Ramos (cell line): ENCODE measurements around the gene ACAN.

ENCODE experiments used
- in situ Hi-C: fragments of 300-500 bp; cut with MboI; formaldehyde crosslinking; loops from one replicate; pipeline ENCODE4 v1.14.3; 2022; ENCODE audit warnings: low sequenced_read_pairs; ENCODE audit not compliant: unreplicated experiment

ACAN gene

GRCh38 chr15:88800026-88800425 lies 3.2 kb upstream of the ACAN start:
- in situ Hi-C loops: no loop called here

GRCh38 chr15:88800738-88801137 lies 2.5 kb upstream of the ACAN start:
- in situ Hi-C loops: no loop called here

- in situ Hi-C loops: no loop called here
Measured at GRCh38 chr15:88802250-88802990, 816 bp upstream of the ACAN start.

GRCh38 chr15:88802991-88803240 lies 320 bp upstream of the ACAN start:
- in situ Hi-C loops: no loop called here

- in situ Hi-C loops: no loop called here
Measured at GRCh38 chr15:88803920-88804247, 648 bp downstream of the ACAN start.

GRCh38 chr15:88804257-88804656 lies 1.0 kb downstream of the ACAN start:
- in situ Hi-C loops: no loop called here

GRCh38 chr15:88805031-88805780 lies 2.0 kb downstream of the ACAN start:
- in situ Hi-C loops: no loop called here

- in situ Hi-C loops: no loop called here
Measured at GRCh38 chr15:88810446-88810845, 7.2 kb downstream of the ACAN start.

- in situ Hi-C loops: no loop called here
Measured at GRCh38 chr15:88812133-88812532, 8.9 kb downstream of the ACAN start.

GRCh38 chr15:88813960-88814359 lies 10.7 kb downstream of the ACAN start:
- in situ Hi-C loops: no loop called here

GRCh38 chr15:88814393-88814792 lies 11.2 kb downstream of the ACAN start:
- in situ Hi-C loops: no loop called here

- in situ Hi-C loops: no loop called here
Measured at GRCh38 chr15:88818920-88819319, 15.7 kb downstream of the ACAN start.

- in situ Hi-C loops: no loop called here
Measured at GRCh38 chr15:88821993-88822392, 18.8 kb downstream of the ACAN start.

- in situ Hi-C loops: no loop called here
Measured at GRCh38 chr15:88828791-88829190, 25.6 kb downstream of the ACAN start.

GRCh38 chr15:88830016-88830415 lies 26.8 kb downstream of the ACAN start:
- in situ Hi-C loops: no loop called here

- in situ Hi-C loops: no loop called here
Measured at GRCh38 chr15:88832820-88833730, 29.8 kb downstream of the ACAN start.

- in situ Hi-C loops: no loop called here
Measured at GRCh38 chr15:88833731-88834100, 30.5 kb downstream of the ACAN start.

GRCh38 chr15:88834211-88834812 lies 31.1 kb downstream of the ACAN start:
- in situ Hi-C loops: no loop called here

- in situ Hi-C loops: no loop called here
Measured at GRCh38 chr15:88835119-88835518, 31.9 kb downstream of the ACAN start.

- in situ Hi-C loops: no loop called here
Measured at GRCh38 chr15:88835646-88836045, 32.4 kb downstream of the ACAN start.

- in situ Hi-C loops: no loop called here
Measured at GRCh38 chr15:88838667-88839066, 35.4 kb downstream of the ACAN start.
